ENCODE data around the gene RSRC1. TPM values are rescaled to one million over a fixed set of nuclear protein-coding genes. Genes with fewer than 3 reads are reported as not detected.

Gene RSRC1
- total RNA-seq, 4 donors from 2014 or later = 27.7 to 36.7 (median 31.9) TPM

DNA sequence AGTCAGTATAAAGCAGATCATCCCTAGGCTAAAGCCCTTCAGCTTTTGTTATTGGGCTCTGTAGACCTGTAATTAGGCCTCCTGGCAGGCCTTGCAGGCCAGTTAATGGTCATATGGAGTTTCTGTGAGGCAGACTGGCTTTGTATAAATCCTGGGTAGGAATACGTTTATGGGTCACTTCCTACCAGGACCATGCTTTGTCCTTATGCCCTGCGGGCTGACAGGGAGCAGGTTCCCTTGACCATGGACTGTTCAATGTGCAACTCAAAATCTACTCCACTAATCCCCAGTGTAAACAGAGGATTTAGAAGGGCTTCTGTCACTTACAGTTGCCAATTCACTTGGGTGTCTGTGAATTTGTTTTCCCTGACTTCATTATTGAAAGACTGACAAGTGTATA is 258.4 kb downstream of the RSRC1 start:
- Histone ChIP-seq H3K27me3 (no peaks in the 10 kb centered on the region), H3K4me3 (no peak overlapping the region), H3K4me1 (no peaks in the 10 kb centered on the region), H3K9me3 (no peaks in the 10 kb centered on the region), H3K36me3 (no peaks in the 10 kb centered on the region), H3K27ac (no peak overlapping the region)
- intact Hi-C loops (cut with DNase I; ENCODE audit: low total_unique reads) (no loop called here), in situ Hi-C loops (cut with MboI; ENCODE audit: low sequenced_read_pairs in 4 of 4) (no loop called here)
- no peak for TF ChIP-seq POLR2A (IDR thresholded peaks at IDR 0.05)
- TF ChIP-seq CTCF (IDR thresholded peaks at IDR 0.05 in 4 of 5, conservative IDR thresholded peaks at IDR 0.05 in 1 of 5) = no peak
- no peak for ATAC-seq
- DNase-seq = no peak

DNA sequence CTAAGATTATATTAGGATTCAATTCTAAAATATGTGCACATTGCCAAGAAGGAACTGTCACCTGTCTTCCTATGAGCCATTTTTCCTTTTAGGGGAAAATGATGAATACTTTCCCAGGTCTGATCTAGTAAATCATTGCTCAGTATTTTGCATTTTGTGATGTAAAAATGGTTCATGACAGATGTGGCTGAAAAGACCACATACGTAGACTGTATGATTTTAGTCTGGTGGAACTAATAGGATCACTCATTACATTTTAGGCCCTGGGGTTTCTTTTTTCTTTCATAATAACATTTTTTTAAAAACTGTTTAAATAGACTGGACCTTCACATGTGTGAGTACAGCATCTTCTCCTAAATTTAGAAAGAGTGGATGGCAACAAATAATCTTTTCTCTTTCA is 259.4 kb downstream of the RSRC1 start:
- intact Hi-C loops (cut with DNase I; ENCODE audit: low total_unique reads) = no loop called here
- in situ Hi-C loops (cut with MboI; ENCODE audit: low sequenced_read_pairs in 4 of 4) = no loop called here

GRCh38 chr3:158379517-158379916 is 269.6 kb downstream of the RSRC1 start:
- in situ Hi-C loops (cut with MboI; ENCODE audit: low sequenced_read_pairs in 4 of 4) (no loop called here), intact Hi-C loops (cut with DNase I; ENCODE audit: low total_unique reads) (no loop called here)
- no peak for DNase-seq
- Histone ChIP-seq H3K4me1 (no peaks in the 10 kb centered on the region), H3K9me3 (no peaks in the 10 kb centered on the region), H3K27me3 (no peaks in the 10 kb centered on the region), H3K4me3 (no peak overlapping the region), H3K36me3 (no peaks in the 10 kb centered on the region), H3K27ac (no peak overlapping the region)
- no peak for TF ChIP-seq CTCF (IDR thresholded peaks at IDR 0.05 in 4 of 5, conservative IDR thresholded peaks at IDR 0.05 in 1 of 5)
- TF ChIP-seq POLR2A (IDR thresholded peaks at IDR 0.05) = no peak
- ATAC-seq = no peak

More for the DNA sequence above, 259.4 kb downstream of the RSRC1 start:
- H3K4me3 ChIP-seq = no peak overlapping the region
- no peaks in the 10 kb centered on the region for H3K9me3 ChIP-seq
- H3K27me3 ChIP-seq = no peaks in the 10 kb centered on the region
- ATAC-seq = no peak
- H3K27ac ChIP-seq = no peak overlapping the region
- no peaks in the 10 kb centered on the region for H3K4me1 ChIP-seq
- H3K36me3 ChIP-seq = no peaks in the 10 kb centered on the region
- no peak for DNase-seq
- TF ChIP-seq CTCF (IDR thresholded peaks at IDR 0.05 in 4 of 5, conservative IDR thresholded peaks at IDR 0.05 in 1 of 5) (no peak), POLR2A (IDR thresholded peaks at IDR 0.05) (no peak)

DNA sequence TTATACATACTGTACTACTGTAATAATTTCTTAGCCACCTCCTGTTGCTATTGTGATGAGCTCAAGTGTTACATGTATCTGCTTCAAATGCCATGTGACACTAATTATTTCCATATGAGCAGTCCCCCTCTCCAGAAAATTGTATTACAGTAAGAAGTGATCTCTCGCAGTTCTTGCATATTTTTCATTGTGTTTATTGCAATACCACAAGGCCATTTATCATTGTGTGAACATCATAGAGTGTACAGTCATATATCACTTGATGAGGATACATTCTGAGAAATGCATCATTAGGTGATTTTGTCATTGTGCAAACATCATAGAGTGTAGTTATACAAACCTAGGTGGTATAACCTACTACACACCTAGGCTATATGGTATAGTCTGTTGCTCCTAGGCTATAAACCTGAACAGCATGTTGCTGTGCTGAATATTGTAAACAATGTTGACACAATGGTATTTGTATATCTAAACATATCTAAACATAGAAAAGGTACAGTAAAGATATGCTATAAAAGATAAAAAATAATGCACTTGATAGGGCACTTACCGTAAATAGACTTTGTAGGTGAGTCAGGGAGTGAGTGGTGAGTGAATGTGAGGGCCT is 271.5 kb downstream of the RSRC1 start:
- TF ChIP-seq POLR2A (IDR thresholded peaks at IDR 0.05) (no peak), CTCF (IDR thresholded peaks at IDR 0.05 in 4 of 5, conservative IDR thresholded peaks at IDR 0.05 in 1 of 5) (no peak)
- no peaks in the 10 kb centered on the region for H3K4me1 ChIP-seq
- in situ Hi-C loops (cut with MboI; ENCODE audit: low sequenced_read_pairs in 4 of 4) = no loop called here
- no peaks in the 10 kb centered on the region for H3K27me3 ChIP-seq
- no peaks in the 10 kb centered on the region for H3K36me3 ChIP-seq
- ATAC-seq = no peak
- no peak overlapping the region for H3K4me3 ChIP-seq
- H3K27ac ChIP-seq = no peak overlapping the region
- intact Hi-C loops (cut with DNase I; ENCODE audit: low total_unique reads) = no loop called here
- H3K9me3 ChIP-seq = no peaks in the 10 kb centered on the region
- DNase-seq = no peak

GRCh38 chr3:158382479-158382878 is 272.6 kb downstream of the RSRC1 start:
- DNase-seq = no peak
- H3K4me3 ChIP-seq = no peak overlapping the region

More at GRCh38 chr3:158382479-158382878, 272.6 kb downstream of the RSRC1 start:
- ATAC-seq = no peak
- intact Hi-C loops (cut with DNase I; ENCODE audit: low total_unique reads) = no loop called here
- H3K27me3 ChIP-seq = no peaks in the 10 kb centered on the region
- TF ChIP-seq CTCF (IDR thresholded peaks at IDR 0.05 in 4 of 5, conservative IDR thresholded peaks at IDR 0.05 in 1 of 5) (no peak), POLR2A (IDR thresholded peaks at IDR 0.05) (no peak)
- no peak overlapping the region for H3K27ac ChIP-seq
- in situ Hi-C loops (cut with MboI; ENCODE audit: low sequenced_read_pairs in 4 of 4) = no loop called here
- H3K9me3 ChIP-seq = no peaks in the 10 kb centered on the region
- H3K36me3 ChIP-seq = no peaks in the 10 kb centered on the region
- H3K4me1 ChIP-seq = no peaks in the 10 kb centered on the region

All from gastrocnemius medialis (tissue), 4 donors.